Sigmoid colon (tissue), 7 donors: ENCODE results near the gene PTCH1. TPM values are rescaled to one million over a fixed set of nuclear protein-coding genes. Genes with fewer than 3 reads are reported as not detected.

Experiments
- DNase-seq: peaks from one replicate; pipeline ENCODE4 v3.0.0-alpha.2; 2019
- H3K27ac ChIP-seq, 4 donors: fragments of 200-600 bp; sonication (generic); one replicate each; pipeline ENCODE4 v1.5.1; 2016 to 2019; ENCODE audit warnings: mild to moderate bottlenecking in 1 of 4
- H3K27me3 ChIP-seq, 3 donors: fragments of 200-600 bp; sonication (generic); one replicate each; pipeline ENCODE4 v1.5.1; 2019; ENCODE audit warnings: mild to moderate bottlenecking in 1 of 3
- H3K36me3 ChIP-seq, 4 donors: fragments of 200-600 bp; sonication (generic); one replicate each; pipeline ENCODE4 v1.5.1; 2016 to 2019
- H3K4me1 ChIP-seq, 4 donors: fragments of 200-600 bp; sonication (generic); one replicate each; pipeline ENCODE4 v1.5.1; 2017 to 2019
- H3K4me3 ChIP-seq, 4 donors: fragments of 200-600 bp; sonication (generic); one replicate each; pipeline ENCODE4 v1.5.1; 2017 to 2019; ENCODE audit warnings: mild to moderate bottlenecking in 2 of 4, moderate library complexity in 1 of 4
- H3K9me3 ChIP-seq, 4 donors: fragments of 200-600 bp in 3 of 4; sonication (generic) in 3 of 4; one replicate each; pipeline versions ENCODE4 v1.5.1 to v1.6.1; 2013 to 2019
- CTCF ChIP-seq, 4 experiments: fragments of 450-650 bp in 3 of 4; fragments of 200-600 bp in 1 of 4; IDR thresholded peaks; one replicate each; pipeline ENCODE4 v1.5.1; 2016 to 2019; ENCODE audit warnings: antibody characterized with exemption in 4 of 4, mild to moderate bottlenecking in 3 of 4, moderate library complexity in 2 of 4
- EP300 ChIP-seq, 4 donors: sonication (generic); formaldehyde crosslinking; IDR thresholded peaks; one replicate each; pipeline ENCODE4 v1.6.1; 2017; ENCODE audit warnings: antibody characterized with exemption in 4 of 4
- POLR2A ChIP-seq, 2 donors: fragments of 450-650 bp; IDR thresholded peaks; one replicate each; pipeline ENCODE4 v1.6.1; 2016; ENCODE audit warnings: antibody characterized with exemption in 2 of 2, mild to moderate bottlenecking in 2 of 2, moderate library complexity in 2 of 2
- POLR2AphosphoS5 ChIP-seq, 4 donors: sonication (generic); formaldehyde crosslinking; IDR thresholded peaks; one replicate each; pipeline ENCODE4 v1.6.1; 2017; ENCODE audit warnings: antibody characterized with exemption in 4 of 4
- WGBS, 2 donors: extraction: QIAGEN DNeasy Blood & Tissue Kit; methylation state at CpG; one replicate each; pipeline ENCODE4 v1.1.7; 2013; 5-methylcytosine and 5-hydroxymethylcytosine counted together
- intact Hi-C: fragments of 100-400 bp; cut with DNase I; formaldehyde crosslinking; loops from one replicate; pipeline ENCODE4 v1.15.1; 2023
- polyA plus RNA-seq, 3 donors: library from polyadenylated mRNA; stranded (reverse); fragments of 200-250 nt; gene quantifications; one replicate each; pipeline ENCODE4 v1.2.3, GENCODE V29; 2013
- total RNA-seq, 4 donors: library from RNA; depleted of rRNA; stranded (reverse); fragments of >200 nt; gene quantifications; one replicate each; pipeline ENCODE4 v1.1.0, GENCODE V29; 2016
- donor health status: healthy with polysubstance abuse.
- donor health status: Bipolar disorder and iron deficiency.
- donor health status: healthy.

Gene PTCH1
- total and polyA plus RNA-seq, 7 donors: 2.3 to 10.7 (median 7.2) TPM

GRCh38 chr9:95508242-95508967, 8.4 kb downstream of the PTCH1 start:
- H3K9me3 ChIP-seq: no peaks in the 10 kb centered on the region
- TF ChIP-seq POLR2A (IDR thresholded peaks at IDR 0.05) (no peak), POLR2AphosphoS5 (IDR thresholded peaks at IDR 0.05) (no peak), EP300 (IDR thresholded peaks at IDR 0.05) (no peak), CTCF (IDR thresholded peaks at IDR 0.05) (no peak)
- peak overlapping the region; percentile 58 to 86 (median 76) for H3K4me3 ChIP-seq
- no peaks in the 10 kb centered on the region for H3K27me3 ChIP-seq
- peak overlapping the region; percentile 88 to 96 (median 93) for H3K27ac ChIP-seq
- 0 to 1% methylated on average over 111 of the region's 111 CpGs for WGBS, 2 donors
- intact Hi-C loops: loop anchor here (2.0 to 5.0 kb wide), 2 partner anchors 366 to 709 kb away; partner anchors contain the start of gene ERCC6L2
- DNase-seq: no peak
- no peaks in the 10 kb centered on the region for H3K36me3 ChIP-seq
- H3K4me1 ChIP-seq: peaks cover 0 to 33% (median 21%) of the 10 kb centered on the region in 4 donors

- TF ChIP-seq CTCF (IDR thresholded peaks at IDR 0.05): no peak
- peak in 3 of 4 donors; percentile 18 to 34 (median 26) for TF ChIP-seq POLR2AphosphoS5 (IDR thresholded peaks at IDR 0.05)
- no peak for TF ChIP-seq EP300 (IDR thresholded peaks at IDR 0.05)
- TF ChIP-seq POLR2A (IDR thresholded peaks at IDR 0.05): peak in 1 of 2 donors; percentile 26
- peak; percentile 78 for DNase-seq
- Histone ChIP-seq H3K27ac (peak overlapping the region; percentile 88 to 96 (median 93)), H3K27me3 (no peaks in the 10 kb centered on the region), H3K4me3 (peak overlapping the region; percentile 58 to 86 (median 76)), H3K36me3 (no peaks in the 10 kb centered on the region), H3K9me3 (no peaks in the 10 kb centered on the region), H3K4me1 (peaks cover 0 to 36% (median 21%) of the 10 kb centered on the region in 4 donors)
- 0 to 1% methylated on average over 36 of the region's 36 CpGs for WGBS, 2 donors
- intact Hi-C loops: loop anchor here (2.0 to 5.0 kb wide), 3 partner anchors 49 to 710 kb away; partner anchors contain the start of gene ERCC6L2
These were observed 9.1 kb downstream of the PTCH1 start for GRCh38 chr9:95507464-95508241.

- intact Hi-C loops: loop anchor here (2.0 to 5.0 kb wide), 2 partner anchors 48 to 710 kb away; no protein-coding TSS in a partner anchor
- TF ChIP-seq POLR2A (IDR thresholded peaks at IDR 0.05) (peak; percentile 39 to 52), POLR2AphosphoS5 (IDR thresholded peaks at IDR 0.05) (peak in 2 of 4 donors; percentile 64 to 77), EP300 (IDR thresholded peaks at IDR 0.05) (no peak)
- peak; percentile 77 for DNase-seq
- Histone ChIP-seq H3K4me1 (peaks cover 0 to 33% (median 21%) of the 10 kb centered on the region in 4 donors), H3K4me3 (peak overlapping the region; percentile 58 to 86 (median 76)), H3K36me3 (no peaks in the 10 kb centered on the region), H3K9me3 (no peaks in the 10 kb centered on the region), H3K27ac (peak overlapping the region; percentile 88 to 96 (median 93)), H3K27me3 (no peaks in the 10 kb centered on the region)
- 0 to 1% methylated on average over 60 of the region's 60 CpGs for WGBS, 2 donors
These were observed 9.9 kb downstream of the PTCH1 start for GRCh38 chr9:95506678-95507463.

- Histone ChIP-seq H3K27ac (peak overlapping the region; percentile 88 to 96 (median 93)), H3K9me3 (no peaks in the 10 kb centered on the region), H3K27me3 (no peaks in the 10 kb centered on the region), H3K4me1 (peaks cover 0 to 28% (median 18%) of the 10 kb centered on the region in 4 donors), H3K4me3 (peak overlapping the region; percentile 58 to 86 (median 76)), H3K36me3 (no peaks in the 10 kb centered on the region)
- 0% methylated on average over 23 of the region's 23 CpGs for WGBS, 2 donors
- TF ChIP-seq POLR2AphosphoS5 (IDR thresholded peaks at IDR 0.05) (no peak), CTCF (IDR thresholded peaks at IDR 0.05) (no peak), POLR2A (IDR thresholded peaks at IDR 0.05) (no peak), EP300 (IDR thresholded peaks at IDR 0.05) (no peak)
- intact Hi-C loops: loop anchor here (2.0 to 5.0 kb wide), 2 partner anchors 48 to 711 kb away; no protein-coding TSS in a partner anchor
- no peak for DNase-seq
These were observed 10.4 kb downstream of the PTCH1 start for GRCh38 chr9:95506428-95506677.
